Activated naive CD8-positive, alpha-beta T cell treated with anti-CD3 and anti-CD28 coated beads for 36 hours (primary cell): ENCODE measurements around the gene ZSWIM4. TPM values are rescaled to one million over a fixed set of nuclear protein-coding genes. Genes with fewer than 3 reads are reported as not detected.

Source experiments
- DNase-seq: peaks from one replicate; pipeline ENCODE4 v3.0.0; 2021
- H3K27ac Mint-ChIP-seq: one replicate; pipeline ENCODE4 v1.8.0; 2022; ENCODE audit warnings: mild to moderate bottlenecking, moderate library complexity, mixed read lengths
- H3K27me3 Mint-ChIP-seq: one replicate; pipeline ENCODE4 v1.8.0; 2022; ENCODE audit warnings: mild to moderate bottlenecking, mixed read lengths
- H3K36me3 Mint-ChIP-seq: one replicate; pipeline ENCODE4 v1.8.0; 2021; ENCODE audit warnings: mild to moderate bottlenecking, mixed read lengths
- H3K4me1 Mint-ChIP-seq: one replicate; pipeline ENCODE4 v1.8.0; 2021; ENCODE audit warnings: mixed read lengths
- H3K4me3 Mint-ChIP-seq: one replicate; pipeline ENCODE4 v1.8.0; 2022; ENCODE audit warnings: mild to moderate bottlenecking, moderate library complexity, mixed read lengths
- H3K9me3 Mint-ChIP-seq: one replicate; pipeline ENCODE4 v1.8.0; 2022; ENCODE audit warnings: mixed read lengths
- total RNA-seq, 2 experiments: library from RNA; stranded (reverse); gene quantifications; one replicate each; pipeline ENCODE4 v1.2.3, GENCODE V29; 2021

The ZSWIM4 gene
- total RNA-seq, 2 experiments from 2014 or later: 4.3 to 4.4 TPM

GRCh38 chr19:13875824-13876223 lies 80.6 kb downstream of the ZSWIM4 start:
- Mint-ChIP-seq H3K9me3 (no peaks in the 10 kb centered on the region), H3K36me3 (no peaks in the 10 kb centered on the region), H3K27me3 (peaks cover 13% of the 10 kb centered on the region), H3K4me1 (peaks cover 15% of the 10 kb centered on the region), H3K27ac (no peak overlapping the region), H3K4me3 (no peak overlapping the region)
- DNase-seq: no peak

GRCh38 chr19:13876834-13877233 lies 81.6 kb downstream of the ZSWIM4 start, which contains the start of gene NANOS3:
Gene NANOS3 (plus strand): TSS chr19:13877134. CDS start chr19:13877249, 115 bp downstream.
- Mint-ChIP-seq H3K4me3 (no peak within 1 kb of the TSS), H3K9me3 (no peaks in the 10 kb centered on the region), H3K36me3 (no peaks in the 10 kb centered on the region), H3K4me1 (peaks cover 23% of the 10 kb centered on the region), H3K27me3 (peaks cover 10% of the 10 kb centered on the region), H3K27ac (no peak within 1 kb of the TSS)
- DNase-seq: no peak

- Mint-ChIP-seq H3K4me3 (no peak overlapping the region), H3K27me3 (peaks cover 6% of the 10 kb centered on the region), H3K4me1 (peaks cover 28% of the 10 kb centered on the region), H3K9me3 (no peaks in the 10 kb centered on the region), H3K36me3 (no peaks in the 10 kb centered on the region), H3K27ac (no peak overlapping the region)
- DNase-seq: no peak
Measured at GRCh38 chr19:13877303-13877702, 82.1 kb downstream of the ZSWIM4 start.

GRCh38 chr19:13880059-13881043 lies 85.1 kb downstream of the ZSWIM4 start:
- Mint-ChIP-seq H3K9me3 (no peaks in the 10 kb centered on the region), H3K27ac (peak overlapping the region; percentile 63), H3K27me3 (no peaks in the 10 kb centered on the region), H3K36me3 (no peaks in the 10 kb centered on the region), H3K4me1 (peaks cover 30% of the 10 kb centered on the region), H3K4me3 (peak overlapping the region; percentile 62)
- peak; percentile 99 for DNase-seq

- Mint-ChIP-seq H3K4me1 (peaks cover 30% of the 10 kb centered on the region), H3K36me3 (no peaks in the 10 kb centered on the region), H3K27ac (peak overlapping the region; percentile 42), H3K27me3 (no peaks in the 10 kb centered on the region), H3K4me3 (peak overlapping the region; percentile 26), H3K9me3 (no peaks in the 10 kb centered on the region)
- no peak for DNase-seq
Measured at GRCh38 chr19:13881251-13881691, 86.0 kb downstream of the ZSWIM4 start.

Other genes starting within 250 kb of the ZSWIM4 start
- 10 to 100 TPM; 35.8 to 38.2 TPM for gene MRI1, start 30.9 kb upstream of the ZSWIM4 start, total RNA-seq
- gene C19orf53, start 21.0 kb upstream of the ZSWIM4 start, total RNA-seq: 100 to 1,000 TPM; 137 to 141 TPM
- under 1 TPM; 0.70 to 0.80 TPM for gene NANOS3, start 81.7 kb downstream of the ZSWIM4 start, total RNA-seq
- 1 to 10 TPM; 6.9 to 7.3 TPM for gene BRME1, start 110.7 kb downstream of the ZSWIM4 start, total RNA-seq
- gene CC2D1A, start 110.8 kb downstream of the ZSWIM4 start, total RNA-seq: 10 to 100 TPM; 24.4 to 25.0 TPM
- not detected for gene PODNL1, start 143.0 kb downstream of the ZSWIM4 start, total RNA-seq
- 10 to 100 TPM; 54.3 to 54.6 TPM for gene DCAF15, start 157.1 kb downstream of the ZSWIM4 start, total RNA-seq
- gene RFX1, start 210.9 kb downstream of the ZSWIM4 start, total RNA-seq: 10 to 100 TPM in 1 of 2 experiments, 1 to 10 TPM in 1; 9.9 to 11.4 TPM
- gene RLN3, start 232.7 kb downstream of the ZSWIM4 start, total RNA-seq: not detected
- gene IL27RA, start 236.3 kb downstream of the ZSWIM4 start, total RNA-seq: 10 to 100 TPM; 48.2 to 48.5 TPM